Measurements from ENCODE around the gene RASGRP3. TPM values are rescaled to one million over a fixed set of nuclear protein-coding genes. Genes with fewer than 3 reads are reported as not detected.
A peak's percentile ranks its signal among the peaks of the same experiment; 100 is the strongest.

Gene RASGRP3
- total and polyA plus RNA-seq, 12 donors, result 14.9 to 77.4 (median 64.4) TPM

DNA sequence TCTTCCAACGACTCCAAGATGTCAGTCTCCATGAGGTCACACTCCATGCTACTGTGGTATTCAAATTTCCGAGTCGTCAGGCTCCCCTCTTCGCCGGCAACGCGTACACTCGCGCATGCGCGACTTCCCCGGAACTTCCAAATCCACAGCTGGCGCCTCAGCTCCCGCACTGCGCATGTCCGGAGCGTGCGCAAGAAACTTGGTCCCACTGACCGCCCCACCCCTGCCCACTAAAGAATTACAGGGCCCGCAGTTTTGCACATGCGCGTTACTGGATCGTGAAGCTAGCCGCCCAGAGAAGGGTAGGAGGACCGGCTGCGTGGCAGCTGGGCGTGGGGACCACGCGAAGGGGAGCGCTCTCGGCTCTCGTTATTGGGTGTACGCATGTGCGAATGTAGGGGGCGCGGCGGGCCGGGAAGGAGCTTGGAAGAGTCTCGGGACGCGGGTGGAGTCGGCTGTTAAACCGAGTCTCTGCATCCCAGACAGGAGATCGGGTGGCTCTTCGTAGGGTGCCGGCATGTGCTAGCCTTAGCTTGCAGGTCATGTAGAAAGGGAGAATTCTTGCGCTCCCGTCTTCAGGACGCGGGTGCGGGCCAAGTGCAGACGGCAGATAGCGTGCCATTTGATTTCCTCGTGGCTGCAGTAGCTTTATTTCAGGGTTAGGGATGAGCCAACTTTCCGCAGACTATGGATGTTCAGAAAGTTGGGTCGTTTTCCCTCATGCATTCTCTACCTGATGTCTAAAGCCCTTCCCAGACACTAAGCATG, 122.9 kb downstream of the RASGRP3 start, which contains the start of gene FAM98A:
Gene FAM98A (minus strand): TSS at position 125 of the 768 bp plus-strand sequence. CDS start 78 bp downstream, at position 47.
- DNase-seq, result peak; percentile 99 to 100
- Histone ChIP-seq H3K27me3 (no peaks in the 10 kb centered on the region), H3K27ac (peak within 1 kb of the TSS; percentile 11 to 90 (median 86)), H3K9me3 (no peaks in the 10 kb centered on the region), H3K4me1 (peaks cover 4 to 41% (median 28%) of the 10 kb centered on the region in 9 donors), H3K4me3 (peak within 1 kb of the TSS; percentile 45 to 94 (median 80)), H3K36me3 (peaks cover 0 to 13% (median 0%) of the 10 kb centered on the region in 9 donors)
- TF ChIP-seq, protein P1, sequence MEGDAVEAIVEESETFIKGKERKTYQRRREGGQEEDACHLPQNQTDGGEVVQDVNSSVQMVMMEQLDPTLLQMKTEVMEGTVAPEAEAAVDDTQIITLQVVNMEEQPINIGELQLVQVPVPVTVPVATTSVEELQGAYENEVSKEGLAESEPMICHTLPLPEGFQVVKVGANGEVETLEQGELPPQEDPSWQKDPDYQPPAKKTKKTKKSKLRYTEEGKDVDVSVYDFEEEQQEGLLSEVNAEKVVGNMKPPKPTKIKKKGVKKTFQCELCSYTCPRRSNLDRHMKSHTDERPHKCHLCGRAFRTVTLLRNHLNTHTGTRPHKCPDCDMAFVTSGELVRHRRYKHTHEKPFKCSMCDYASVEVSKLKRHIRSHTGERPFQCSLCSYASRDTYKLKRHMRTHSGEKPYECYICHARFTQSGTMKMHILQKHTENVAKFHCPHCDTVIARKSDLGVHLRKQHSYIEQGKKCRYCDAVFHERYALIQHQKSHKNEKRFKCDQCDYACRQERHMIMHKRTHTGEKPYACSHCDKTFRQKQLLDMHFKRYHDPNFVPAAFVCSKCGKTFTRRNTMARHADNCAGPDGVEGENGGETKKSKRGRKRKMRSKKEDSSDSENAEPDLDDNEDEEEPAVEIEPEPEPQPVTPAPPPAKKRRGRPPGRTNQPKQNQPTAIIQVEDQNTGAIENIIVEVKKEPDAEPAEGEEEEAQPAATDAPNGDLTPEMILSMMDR (IDR thresholded peaks at IDR 0.05), result peak in 4 of 9 donors; percentile 21 to 46 (median 38)
- peak; percentile 98 to 99 (median 98) for ATAC-seq
- intact Hi-C loops (cut with DNase I), result no loop called here
- 0% methylated on average over 56 of the region's 56 CpGs for WGBS, 2 donors

DNA sequence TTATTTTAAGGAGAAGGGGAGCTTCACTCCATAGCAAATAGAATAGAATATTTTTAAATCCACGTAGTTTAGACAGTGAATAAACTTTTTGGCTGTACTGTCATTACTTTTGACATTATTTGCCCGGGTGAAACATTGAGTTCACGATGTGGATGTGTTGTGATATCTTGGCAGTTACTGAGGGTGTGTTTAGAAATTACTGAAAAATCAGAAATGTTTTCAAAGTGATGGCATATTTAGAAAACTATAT, 123.4 kb downstream of the RASGRP3 start:
- 21 to 22% methylated on average over 3 of the region's 3 CpGs for WGBS, 2 donors
- H3K9me3 ChIP-seq, result no peaks in the 10 kb centered on the region

DNA sequence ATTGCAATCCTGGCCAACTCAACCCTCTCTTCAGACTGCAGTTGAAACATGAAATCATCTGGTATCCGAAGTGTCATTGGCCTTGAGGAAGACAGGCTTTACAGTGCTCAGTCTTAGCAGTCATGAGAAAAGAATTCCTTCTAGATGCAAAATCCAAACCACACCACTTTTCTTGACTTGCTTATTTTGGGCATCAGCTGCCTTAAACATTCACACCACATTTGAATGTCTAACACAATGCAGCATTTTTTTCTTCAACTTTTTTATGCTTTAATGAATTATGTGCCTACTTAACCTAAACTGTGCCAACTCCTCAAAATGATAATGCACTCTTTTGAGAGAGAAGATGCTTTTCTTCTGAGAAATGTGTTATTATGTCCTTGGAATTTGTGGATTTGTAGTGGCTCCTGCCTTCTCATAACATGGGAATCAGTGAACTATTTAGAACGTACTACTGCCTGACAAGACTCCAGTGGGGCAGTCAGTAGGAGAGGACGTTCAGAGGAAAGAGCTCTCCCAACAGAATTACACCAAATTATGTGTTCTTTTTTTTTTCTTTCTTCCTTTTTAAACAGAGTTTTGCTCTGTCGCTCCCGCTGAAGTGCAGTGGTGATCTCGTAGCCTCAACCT, 125.9 kb downstream of the RASGRP3 start:
- 84 to 85% methylated on average over 6 of the region's 6 CpGs for WGBS, 2 donors
- no peak for DNase-seq
- no peak for ATAC-seq
- Histone ChIP-seq H3K4me3 (no peak overlapping the region), H3K27ac (no peak overlapping the region), H3K27me3 (no peaks in the 10 kb centered on the region), H3K9me3 (no peaks in the 10 kb centered on the region), H3K36me3 (no peaks in the 10 kb centered on the region), H3K4me1 (peaks cover 4 to 32% (median 14%) of the 10 kb centered on the region in 9 donors)
- intact Hi-C loops (cut with DNase I), result no loop called here
- TF ChIP-seq, protein P1 (IDR thresholded peaks at IDR 0.05), result no peak

More for the DNA sequence above, 123.4 kb downstream of the RASGRP3 start:
- peaks cover 0 to 10% (median 0%) of the 10 kb centered on the region in 9 donors for H3K36me3 ChIP-seq
- ATAC-seq (no peak), DNase-seq (no peak)
- peak overlapping the region; percentile 45 to 94 (median 80) for H3K4me3 ChIP-seq
- intact Hi-C loops (cut with DNase I), result no loop called here
- TF ChIP-seq, protein P1 (IDR thresholded peaks at IDR 0.05), result no peak
- H3K4me1 ChIP-seq, result peaks cover 4 to 38% (median 28%) of the 10 kb centered on the region in 9 donors
- H3K27ac ChIP-seq, result peak overlapping the region in 9 of 10 donors; percentile 67 to 90 (median 85)
- H3K27me3 ChIP-seq, result no peaks in the 10 kb centered on the region

DNA sequence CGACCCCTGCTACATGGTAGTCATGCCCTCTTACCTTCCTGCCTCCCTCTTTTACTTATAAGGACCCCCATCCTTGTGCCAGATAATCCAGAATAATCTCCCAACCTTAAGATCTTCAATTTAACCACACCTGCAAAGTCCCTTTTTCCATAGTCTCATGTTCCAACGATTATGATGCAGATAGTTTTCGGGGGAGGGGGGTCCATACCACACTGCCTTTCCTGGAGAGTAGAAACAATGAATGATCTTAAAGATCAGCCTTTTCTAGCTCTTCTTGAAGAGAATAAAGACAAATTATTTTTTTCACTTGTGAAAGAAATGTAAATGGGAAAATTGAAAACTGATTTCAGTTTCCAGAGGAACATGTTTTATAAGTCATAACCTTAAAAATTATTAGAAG, 127.0 kb downstream of the RASGRP3 start:
- H3K27ac ChIP-seq, result no peak overlapping the region

More for the DNA sequence above, 127.0 kb downstream of the RASGRP3 start:
- no peaks in the 10 kb centered on the region for H3K9me3 ChIP-seq
- no peak overlapping the region for H3K4me3 ChIP-seq
- WGBS, 2 donors, result 79 to 81% methylated on average over 3 of the region's 3 CpGs
- no peaks in the 10 kb centered on the region for H3K27me3 ChIP-seq
- H3K36me3 ChIP-seq, result no peaks in the 10 kb centered on the region
- intact Hi-C loops (cut with DNase I), result no loop called here
- DNase-seq (no peak), ATAC-seq (no peak)
- peaks cover 0 to 32% (median 6%) of the 10 kb centered on the region in 9 donors for H3K4me1 ChIP-seq
- TF ChIP-seq, protein P1 (IDR thresholded peaks at IDR 0.05), result no peak

Data from heart right ventricle (tissue), 16 donors.